Mucosa of rectum (tissue), 2 donors: Measurements from ENCODE around the gene WFIKKN1.
"Not testable (repeated sequence)": the region's sequence is repeated elsewhere in the genome, so short reads cannot be mapped to it uniquely, and the experiment has no call there.

Experiments
- H3K27ac ChIP-seq, 2 donors: one replicate each; pipeline ENCODE4 v1.7.0; 2013; ENCODE audit warnings: inconsistent platforms in 2 of 2, low read depth in 2 of 2, low read length in 2 of 2
- H3K27me3 ChIP-seq, 2 donors: one replicate each; pipeline ENCODE4 v1.7.0; 2013; ENCODE audit warnings: low read length in 2 of 2; ENCODE audit not compliant: control insufficient read depth in 2 of 2, insufficient read depth in 2 of 2
- H3K36me3 ChIP-seq, 2 donors: one replicate each; pipeline ENCODE4 v1.7.0; 2013; ENCODE audit warnings: low read length in 2 of 2; ENCODE audit not compliant: control insufficient read depth in 2 of 2, insufficient read depth in 2 of 2
- H3K4me1 ChIP-seq, 2 donors: one replicate each; pipeline ENCODE4 v1.7.0; 2013; ENCODE audit warnings: low read length in 2 of 2, mild to moderate bottlenecking in 1 of 2; ENCODE audit not compliant: control insufficient read depth in 2 of 2, insufficient read depth in 2 of 2
- H3K4me3 ChIP-seq, 2 donors: one replicate each; pipeline ENCODE4 v1.7.0; 2013; ENCODE audit warnings: low read length in 2 of 2
- H3K9ac ChIP-seq, 2 donors: one replicate each; pipeline ENCODE4 v1.7.0; 2013; ENCODE audit warnings: low read length in 2 of 2, low read depth in 1 of 2, mild to moderate bottlenecking in 1 of 2
- H3K9me3 ChIP-seq, 2 donors: one replicate each; pipeline ENCODE4 v1.7.0; 2013; ENCODE audit warnings: low read length in 2 of 2; ENCODE audit not compliant: control insufficient read depth in 2 of 2
- donor health status: healthy.
- donor health status: Normal muscosa, but diverticular disease.

WFIKKN1 gene

DNA sequence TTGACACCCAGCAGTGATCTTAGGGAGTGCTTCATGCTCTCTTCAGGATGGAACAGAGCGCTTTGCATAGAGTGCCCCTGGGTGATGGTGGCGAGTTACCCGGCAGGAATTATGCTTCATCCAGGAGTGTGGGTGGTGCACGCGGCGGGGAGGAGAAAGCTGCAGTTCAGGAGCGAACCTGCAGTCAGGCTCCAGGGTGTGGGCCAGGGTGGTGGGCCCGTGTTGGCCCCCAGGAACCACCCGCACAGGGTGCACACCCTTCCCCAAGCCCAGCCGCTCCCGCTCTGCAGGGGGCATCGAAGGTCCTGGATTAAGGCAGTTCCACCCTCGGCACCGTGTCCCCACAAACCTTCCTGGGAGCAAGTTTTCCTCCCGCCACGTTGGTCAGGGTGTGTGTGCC is 37.0 kb upstream of the WFIKKN1 start:
- H3K9ac ChIP-seq, result peak overlapping the region; percentile 63 to 98
- peaks cover 0 to 12% of the 10 kb centered on the region in 2 donors for H3K36me3 ChIP-seq
- H3K4me3 ChIP-seq, result peak overlapping the region; percentile 54 to 61
- H3K27ac ChIP-seq, result peak overlapping the region; percentile 92 to 96
- peaks cover 43 to 49% of the 10 kb centered on the region in 2 donors for H3K4me1 ChIP-seq
- no peaks in the 10 kb centered on the region for H3K9me3 ChIP-seq
- no peaks in the 10 kb centered on the region for H3K27me3 ChIP-seq

DNA sequence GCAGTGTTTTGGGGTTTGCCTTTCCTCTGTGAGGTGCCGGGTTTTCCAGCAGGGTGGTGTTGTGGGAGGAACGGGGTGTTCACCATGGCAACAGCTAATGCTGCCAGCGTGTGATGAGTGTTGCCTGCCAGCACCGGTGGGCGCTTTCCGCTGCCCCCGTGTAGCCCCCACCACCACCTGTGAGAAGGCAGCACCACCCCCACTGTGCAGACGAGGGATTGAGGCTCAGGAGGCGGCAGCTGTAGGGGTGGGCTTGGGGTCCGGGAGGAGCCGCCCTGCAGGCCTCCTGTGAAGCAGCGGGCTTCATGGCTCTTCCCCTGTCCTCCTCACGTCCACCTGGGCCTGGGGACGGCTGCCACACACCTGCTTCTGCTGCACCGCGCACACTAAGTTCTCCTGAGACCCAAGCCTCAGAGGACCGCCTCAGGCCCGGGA is 35.7 kb upstream of the WFIKKN1 start:
- H3K27ac ChIP-seq, result no peak overlapping the region
- H3K9me3 ChIP-seq, result no peaks in the 10 kb centered on the region
- H3K4me1 ChIP-seq, result peaks cover 43 to 55% of the 10 kb centered on the region in 2 donors
- peaks cover 0 to 18% of the 10 kb centered on the region in 2 donors for H3K36me3 ChIP-seq
- H3K9ac ChIP-seq, result peak overlapping the region in 1 of 2 donors; percentile 24
- no peak overlapping the region for H3K4me3 ChIP-seq
- H3K27me3 ChIP-seq, result no peaks in the 10 kb centered on the region

DNA sequence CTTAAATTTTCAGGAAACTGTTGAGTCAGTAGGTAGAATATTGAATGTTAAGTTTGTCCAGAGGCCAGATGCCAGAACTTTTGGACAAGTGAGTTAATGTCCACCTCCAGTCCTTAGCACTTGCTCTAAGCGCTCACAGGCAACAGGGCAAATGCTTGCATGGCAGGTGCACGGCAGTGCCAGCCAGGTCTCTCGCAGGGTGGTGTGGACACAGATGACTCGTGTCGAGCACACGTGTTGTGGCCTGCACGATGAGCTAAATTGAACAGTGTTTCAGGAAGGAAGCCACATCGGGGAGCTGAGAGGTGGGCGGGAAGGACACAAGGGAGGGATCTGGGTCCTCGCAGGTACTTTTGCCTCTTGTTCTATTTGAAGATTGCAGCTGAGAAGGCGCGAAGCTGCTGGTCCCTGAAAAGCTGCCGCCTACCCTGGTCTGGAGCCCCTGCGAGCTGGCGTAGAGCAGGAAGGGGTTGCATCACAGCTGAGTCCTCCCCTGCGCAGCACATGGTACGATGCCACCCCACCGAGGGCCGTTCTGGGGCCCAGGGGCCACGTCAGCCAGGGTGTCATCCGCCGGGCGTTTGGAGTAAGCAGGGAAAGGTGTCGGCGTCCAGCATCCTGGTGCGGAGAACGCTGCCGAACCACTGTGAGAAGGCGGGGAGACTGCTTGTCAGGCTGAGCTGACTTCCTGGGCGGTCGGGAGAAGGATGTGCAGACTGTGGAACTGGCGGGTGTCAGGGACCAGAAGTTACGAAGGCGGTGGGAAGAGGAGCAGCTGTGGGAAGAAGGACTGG is 34.6 kb upstream of the WFIKKN1 start:
- peaks cover 33 to 48% of the 10 kb centered on the region in 2 donors for H3K4me1 ChIP-seq
- H3K36me3 ChIP-seq, result peaks cover 0 to 18% of the 10 kb centered on the region in 2 donors
- no peak overlapping the region for H3K4me3 ChIP-seq
- no peak overlapping the region for H3K27ac ChIP-seq
- no peak overlapping the region for H3K9ac ChIP-seq
- H3K27me3 ChIP-seq, result no peaks in the 10 kb centered on the region
- H3K9me3 ChIP-seq, result no peaks in the 10 kb centered on the region

DNA sequence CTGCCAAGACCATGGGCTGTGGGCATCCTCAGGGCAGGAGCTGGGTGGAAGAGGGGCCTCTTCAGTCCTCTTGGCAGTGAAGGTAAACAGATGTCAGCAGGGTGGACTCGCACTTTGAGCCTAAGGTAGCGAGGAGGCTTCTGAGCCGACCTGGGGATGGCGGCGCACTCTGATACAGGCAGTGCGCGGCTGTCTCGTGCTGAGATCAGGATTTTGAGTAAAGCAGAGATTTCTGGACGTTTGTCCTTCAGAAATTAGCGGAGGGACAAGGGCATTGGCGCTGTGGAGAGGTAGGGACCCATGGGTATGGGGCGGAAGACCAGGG is 34.1 kb upstream of the WFIKKN1 start:
- no peaks in the 10 kb centered on the region for H3K27me3 ChIP-seq
- no peak overlapping the region for H3K4me3 ChIP-seq
- peaks cover 31 to 45% of the 10 kb centered on the region in 2 donors for H3K4me1 ChIP-seq
- H3K9me3 ChIP-seq, result no peaks in the 10 kb centered on the region
- no peak overlapping the region for H3K9ac ChIP-seq
- H3K36me3 ChIP-seq, result peaks cover 0 to 18% of the 10 kb centered on the region in 2 donors
- H3K27ac ChIP-seq, result no peak overlapping the region

DNA sequence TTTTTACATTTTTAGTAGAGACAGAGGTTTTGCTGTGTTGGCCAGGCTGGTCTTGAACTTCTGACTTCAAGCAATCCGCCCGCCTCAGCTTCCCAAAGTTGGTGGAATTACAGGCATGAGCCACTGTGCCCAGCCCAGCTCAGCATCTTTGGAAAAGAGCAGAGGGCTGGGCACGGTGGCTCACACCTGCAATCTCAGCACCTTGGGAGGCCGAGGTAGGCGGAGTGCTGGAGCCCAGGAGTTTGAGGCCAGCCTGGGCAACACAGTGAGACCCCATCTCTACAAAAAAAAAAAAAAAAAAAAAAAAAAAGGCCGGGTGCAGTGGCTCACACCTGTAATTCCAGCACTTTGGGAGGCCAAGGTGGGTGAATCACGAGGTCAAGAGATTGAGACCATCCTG is 33.1 kb upstream of the WFIKKN1 start:
- not testable (repeated sequence) for H3K9ac ChIP-seq, H3K27me3 ChIP-seq, H3K27ac ChIP-seq, H3K9me3 ChIP-seq, H3K4me3 ChIP-seq
- H3K4me1 ChIP-seq, result peaks cover 21 to 35% of the 10 kb centered on the region in 2 donors
- H3K36me3 ChIP-seq, result peaks cover 0 to 18% of the 10 kb centered on the region in 2 donors

GRCh38 chr16:598823-599739 is 31.7 kb upstream of the WFIKKN1 start:
- Histone ChIP-seq H3K4me1 (peaks cover 8 to 22% of the 10 kb centered on the region in 2 donors), H3K9me3 (no peaks in the 10 kb centered on the region), H3K27me3 (no peaks in the 10 kb centered on the region), H3K36me3 (peaks cover 0 to 18% of the 10 kb centered on the region in 2 donors), H3K9ac (no peak overlapping the region), H3K27ac (peak overlapping the region in 1 of 2 donors; percentile 52), H3K4me3 (no peak overlapping the region)

DNA sequence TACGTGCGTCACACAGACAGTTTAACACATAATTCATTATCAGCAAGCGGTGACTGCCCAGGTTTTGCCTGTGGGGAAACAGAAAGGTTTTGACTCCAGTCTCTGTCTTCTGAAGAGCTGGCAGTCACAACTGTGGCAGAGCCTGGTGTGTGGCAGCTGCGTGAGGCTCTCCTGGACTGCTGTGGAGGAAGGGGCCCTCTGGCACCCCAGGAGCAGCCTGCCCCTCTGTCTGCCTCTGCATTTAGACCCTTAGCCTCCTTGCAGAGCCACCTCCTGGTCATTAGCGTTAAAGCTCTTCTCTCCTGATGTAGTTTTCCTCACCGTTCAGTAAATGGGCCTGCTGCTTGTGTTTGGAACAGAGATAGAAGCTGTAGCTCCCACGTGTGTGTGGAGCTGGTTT is 30.0 kb upstream of the WFIKKN1 start:
- Histone ChIP-seq H3K27me3 (no peaks in the 10 kb centered on the region), H3K27ac (no peak overlapping the region), H3K4me1 (peaks cover 0 to 9% of the 10 kb centered on the region in 2 donors), H3K9me3 (no peaks in the 10 kb centered on the region), H3K4me3 (no peak overlapping the region), H3K36me3 (peaks cover 0 to 18% of the 10 kb centered on the region in 2 donors), H3K9ac (no peak overlapping the region)

- Histone ChIP-seq H3K9me3 (no peaks in the 10 kb centered on the region), H3K4me3 (no peak overlapping the region), H3K27me3 (no peaks in the 10 kb centered on the region), H3K9ac (no peak overlapping the region), H3K36me3 (peaks cover 0 to 5% of the 10 kb centered on the region in 2 donors), H3K4me1 (peaks cover 0 to 5% of the 10 kb centered on the region in 2 donors), H3K27ac (no peak overlapping the region)
Observed at GRCh38 chr16:603933-604332, 26.9 kb upstream of the WFIKKN1 start.

- no peak overlapping the region for H3K9ac ChIP-seq
- no peaks in the 10 kb centered on the region for H3K36me3 ChIP-seq
- no peak overlapping the region for H3K27ac ChIP-seq
- H3K27me3 ChIP-seq, result no peaks in the 10 kb centered on the region
- peaks cover 4 to 5% of the 10 kb centered on the region in 2 donors for H3K4me1 ChIP-seq
- H3K9me3 ChIP-seq, result no peaks in the 10 kb centered on the region
- H3K4me3 ChIP-seq, result no peak overlapping the region
Observed at GRCh38 chr16:606656-607307, 24.0 kb upstream of the WFIKKN1 start.
